ENCODE data around the gene ITGB7.

- TF ChIP-seq, protein P1, sequence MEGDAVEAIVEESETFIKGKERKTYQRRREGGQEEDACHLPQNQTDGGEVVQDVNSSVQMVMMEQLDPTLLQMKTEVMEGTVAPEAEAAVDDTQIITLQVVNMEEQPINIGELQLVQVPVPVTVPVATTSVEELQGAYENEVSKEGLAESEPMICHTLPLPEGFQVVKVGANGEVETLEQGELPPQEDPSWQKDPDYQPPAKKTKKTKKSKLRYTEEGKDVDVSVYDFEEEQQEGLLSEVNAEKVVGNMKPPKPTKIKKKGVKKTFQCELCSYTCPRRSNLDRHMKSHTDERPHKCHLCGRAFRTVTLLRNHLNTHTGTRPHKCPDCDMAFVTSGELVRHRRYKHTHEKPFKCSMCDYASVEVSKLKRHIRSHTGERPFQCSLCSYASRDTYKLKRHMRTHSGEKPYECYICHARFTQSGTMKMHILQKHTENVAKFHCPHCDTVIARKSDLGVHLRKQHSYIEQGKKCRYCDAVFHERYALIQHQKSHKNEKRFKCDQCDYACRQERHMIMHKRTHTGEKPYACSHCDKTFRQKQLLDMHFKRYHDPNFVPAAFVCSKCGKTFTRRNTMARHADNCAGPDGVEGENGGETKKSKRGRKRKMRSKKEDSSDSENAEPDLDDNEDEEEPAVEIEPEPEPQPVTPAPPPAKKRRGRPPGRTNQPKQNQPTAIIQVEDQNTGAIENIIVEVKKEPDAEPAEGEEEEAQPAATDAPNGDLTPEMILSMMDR (conservative IDR thresholded peaks at IDR 0.05) = no peak
- no peak for TF ChIP-seq ZFX (IDR thresholded peaks at IDR 0.05)
These were observed 48.9 kb upstream of the ITGB7 start for GRCh38 chr12:53255996-53256395.
